Stomach (tissue), 9 donors: ENCODE results near the gene DPT. TPM values are rescaled to one million over a fixed set of nuclear protein-coding genes. Genes with fewer than 3 reads are reported as not detected.
"Not testable (repeated sequence)": the region's sequence is repeated elsewhere in the genome, so short reads cannot be mapped to it uniquely, and the experiment has no call there.

Experiments
- DNase-seq, 2 donors: peaks; one replicate each; pipeline versions ENCODE4 v3.0.0 to v3.0.0-alpha.2; 2013 to 2019
- H3K27ac ChIP-seq, 5 donors: fragments of 200-600 bp in 4 of 5; sonication (generic) in 4 of 5; one replicate each; pipeline ENCODE4 v1.5.1; 2013 to 2019; ENCODE audit warnings: mild to moderate bottlenecking in 1 of 5, moderate library complexity in 1 of 5
- H3K27me3 ChIP-seq, 3 donors: fragments of 200-600 bp; sonication (generic); one replicate each; pipeline ENCODE4 v1.5.1; 2017 to 2019; ENCODE audit warnings: mixed run types in 1 of 3
- H3K36me3 ChIP-seq, 4 donors: fragments of 200-600 bp; sonication (generic); 1 replicate in 3 of 4; 2 replicates in 1 of 4; pipeline ENCODE4 v1.5.1; 2016 to 2019
- H3K4me1 ChIP-seq, 4 donors: fragments of 200-600 bp; sonication (generic); one replicate each; pipeline ENCODE4 v1.5.1; 2016 to 2019
- H3K4me3 ChIP-seq, 4 donors: fragments of 200-600 bp; sonication (generic) in 3 of 4; one replicate each; pipeline ENCODE4 v1.5.1; 2016 to 2019; ENCODE audit warnings: mild to moderate bottlenecking in 1 of 4
- H3K9me3 ChIP-seq, 4 donors: fragments of 200-600 bp; sonication (generic); one replicate each; pipeline ENCODE4 v1.5.1; 2016 to 2019
- EP300 ChIP-seq: sonication (generic); formaldehyde crosslinking; IDR thresholded peaks from one replicate; pipeline ENCODE4 v1.6.1; 2017; ENCODE audit warnings: antibody characterized with exemption
- POLR2A ChIP-seq, 4 donors: fragments of 450-650 bp; IDR thresholded peaks; one replicate each; pipeline ENCODE4 v1.6.1; 2016; ENCODE audit warnings: antibody characterized with exemption in 4 of 4, control low read depth in 2 of 4, mild to moderate bottlenecking in 1 of 4, moderate library complexity in 1 of 4
- POLR2AphosphoS5 ChIP-seq, 3 donors: sonication (generic); formaldehyde crosslinking; IDR thresholded peaks; one replicate each; pipeline ENCODE4 v1.6.1; 2016; ENCODE audit warnings: antibody characterized with exemption in 3 of 3
- WGBS, 5 donors: extraction: QIAGEN DNeasy Blood & Tissue Kit in 3 of 5; methylation state at CpG; one replicate each; pipeline versions ENCODE4 v1.1.5 to v1.1.7; 2013 to 2018; 5-methylcytosine and 5-hydroxymethylcytosine counted together
- intact Hi-C: fragments of 100-400 bp; cut with DNase I; formaldehyde crosslinking; loops from one replicate; pipeline ENCODE4 v1.15.1; 2023; ENCODE audit warnings: low total_unique reads
- polyA plus RNA-seq, 3 donors: library from polyadenylated mRNA; stranded (reverse); fragments of 200-250 nt; gene quantifications; one replicate each; pipeline ENCODE4 v1.2.3, GENCODE V29; 2013
- total RNA-seq, 5 donors: library from RNA; depleted of rRNA; stranded (reverse); fragments of >200 nt; gene quantifications; one replicate each; pipeline versions ENCODE4 v1.1.0 to v1.2.3, GENCODE V29; 2014 to 2016
- TF ChIP-seq, protein P1 (sequence below), 7 experiments: fragments of 450-650 bp in 4 of 7; fragments of 200-600 bp in 3 of 7; sonication (generic) in 3 of 7; IDR thresholded peaks; one replicate each; pipeline ENCODE4 v1.5.1; 2016 to 2019; ENCODE audit warnings: antibody characterized with exemption in 7 of 7, control low read depth in 2 of 7, mild to moderate bottlenecking in 1 of 7
- donor health status: healthy with polysubstance abuse.
- donor health status: Bipolar disorder and iron deficiency.
- donor health status: healthy.

DPT gene
- total and polyA plus RNA-seq, 8 donors, result 20.1 to 86.7 (median 47.1) TPM

DNA sequence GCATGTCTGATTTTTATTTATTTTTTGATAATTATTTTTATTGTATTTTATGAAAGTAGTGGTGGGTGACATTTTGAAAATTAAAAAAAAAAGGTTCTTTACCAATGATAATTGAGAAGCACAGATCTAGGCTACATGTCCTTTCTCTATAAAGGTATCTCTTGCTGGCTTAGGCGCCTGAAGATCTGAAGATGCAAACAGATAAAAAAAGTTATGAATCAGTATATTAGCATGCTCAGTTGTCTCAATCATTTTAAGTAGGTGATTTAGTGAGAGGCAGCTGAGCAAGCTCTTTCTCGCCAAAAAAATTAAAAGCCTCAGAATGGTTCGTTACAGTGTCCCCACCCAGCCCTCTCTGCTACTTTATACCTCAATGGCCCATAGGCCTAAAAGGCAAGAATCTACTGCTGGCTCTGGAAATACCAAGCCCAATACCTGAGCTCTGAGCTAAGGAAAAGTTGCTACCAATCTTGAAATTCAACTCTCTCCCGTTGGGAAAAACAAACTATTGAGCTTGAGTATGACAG lies 42.2 kb upstream of the DPT start:
- Histone ChIP-seq H3K4me3 (no peak overlapping the region), H3K9me3 (no peaks in the 10 kb centered on the region), H3K36me3 (no peaks in the 10 kb centered on the region), H3K4me1 (peaks cover 0 to 52% (median 23%) of the 10 kb centered on the region in 4 donors), H3K27ac (no peak overlapping the region), H3K27me3 (no peaks in the 10 kb centered on the region)
- intact Hi-C loops, result no loop called here
- TF ChIP-seq, protein P1, sequence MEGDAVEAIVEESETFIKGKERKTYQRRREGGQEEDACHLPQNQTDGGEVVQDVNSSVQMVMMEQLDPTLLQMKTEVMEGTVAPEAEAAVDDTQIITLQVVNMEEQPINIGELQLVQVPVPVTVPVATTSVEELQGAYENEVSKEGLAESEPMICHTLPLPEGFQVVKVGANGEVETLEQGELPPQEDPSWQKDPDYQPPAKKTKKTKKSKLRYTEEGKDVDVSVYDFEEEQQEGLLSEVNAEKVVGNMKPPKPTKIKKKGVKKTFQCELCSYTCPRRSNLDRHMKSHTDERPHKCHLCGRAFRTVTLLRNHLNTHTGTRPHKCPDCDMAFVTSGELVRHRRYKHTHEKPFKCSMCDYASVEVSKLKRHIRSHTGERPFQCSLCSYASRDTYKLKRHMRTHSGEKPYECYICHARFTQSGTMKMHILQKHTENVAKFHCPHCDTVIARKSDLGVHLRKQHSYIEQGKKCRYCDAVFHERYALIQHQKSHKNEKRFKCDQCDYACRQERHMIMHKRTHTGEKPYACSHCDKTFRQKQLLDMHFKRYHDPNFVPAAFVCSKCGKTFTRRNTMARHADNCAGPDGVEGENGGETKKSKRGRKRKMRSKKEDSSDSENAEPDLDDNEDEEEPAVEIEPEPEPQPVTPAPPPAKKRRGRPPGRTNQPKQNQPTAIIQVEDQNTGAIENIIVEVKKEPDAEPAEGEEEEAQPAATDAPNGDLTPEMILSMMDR (IDR thresholded peaks at IDR 0.05), result no peak
- TF ChIP-seq POLR2A (IDR thresholded peaks at IDR 0.05) (no peak), EP300 (no peak), POLR2AphosphoS5 (IDR thresholded peaks at IDR 0.05) (no peak)
- WGBS, 5 donors, result 72 to 82% (median 81%) methylated on average over 4 of the region's 4 CpGs
- DNase-seq, result no peak

DNA sequence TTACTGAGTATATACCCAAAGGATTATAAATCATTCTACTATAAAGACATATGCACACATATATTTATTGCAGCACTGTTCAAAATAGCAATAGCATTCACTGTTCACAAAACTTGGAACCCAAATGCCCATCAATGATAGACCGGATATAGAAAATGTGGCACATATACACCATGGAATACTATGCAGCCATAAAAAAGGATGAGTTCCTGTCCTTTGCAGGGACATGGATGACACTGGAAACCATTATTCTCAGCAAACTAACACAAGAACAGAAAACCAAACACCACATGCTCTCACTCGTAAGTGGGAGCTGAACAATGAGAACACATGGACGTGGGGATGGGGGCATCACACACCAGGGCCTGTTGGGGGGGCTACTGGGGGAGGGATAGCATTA lies 40.9 kb upstream of the DPT start:
- WGBS, 5 donors, result 67 to 98% (median 89%) methylated on average over 3 of the region's 3 CpGs
- intact Hi-C loops, result not testable (repeated sequence)

DNA sequence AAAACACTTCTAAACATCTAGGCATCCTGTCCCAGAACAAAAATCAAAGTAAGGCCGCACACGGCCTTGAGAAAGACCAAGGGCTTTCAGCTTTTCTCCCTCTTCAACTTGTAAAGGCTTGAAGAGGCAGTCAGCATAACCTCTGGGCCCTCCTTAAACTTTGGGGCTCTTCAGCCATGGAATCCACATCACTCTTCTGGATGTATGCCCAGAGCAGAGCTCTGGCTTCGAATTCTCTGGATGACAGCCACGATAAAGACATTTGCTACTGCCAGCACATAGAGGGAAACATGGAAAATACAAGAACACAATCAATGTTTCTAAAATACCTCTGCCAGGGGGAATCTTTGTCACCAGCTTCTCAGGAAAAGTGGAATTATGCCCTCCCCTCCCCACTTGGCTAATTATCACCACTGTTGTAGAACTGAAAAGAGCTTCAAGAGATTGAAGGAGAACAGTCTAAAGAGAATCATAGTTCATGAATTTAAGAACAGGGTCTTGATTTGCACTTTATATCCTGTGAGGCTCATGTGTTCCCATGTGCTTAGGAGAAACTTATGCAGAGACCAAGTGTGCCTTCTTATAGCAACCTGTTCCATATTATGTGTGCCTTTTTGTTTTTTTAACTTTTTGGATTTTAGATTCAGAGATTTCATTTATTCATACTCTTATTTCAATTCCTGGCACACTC lies 39.0 kb upstream of the DPT start:
- Histone ChIP-seq H3K27me3 (no peaks in the 10 kb centered on the region), H3K4me1 (peaks cover 0 to 38% (median 15%) of the 10 kb centered on the region in 4 donors), H3K27ac (peak overlapping the region in 3 of 5 donors; percentile 19 to 46 (median 22)), H3K9me3 (no peaks in the 10 kb centered on the region), H3K36me3 (no peaks in the 10 kb centered on the region), H3K4me3 (no peak overlapping the region)
- intact Hi-C loops, result no loop called here
- peak; percentile 32 to 82 for DNase-seq
- TF ChIP-seq POLR2AphosphoS5 (IDR thresholded peaks at IDR 0.05) (peak in 1 of 3 donors; percentile 15), EP300 (no peak)
- 49 to 51% (median 51%) methylated on average over 4 of the region's 4 CpGs for WGBS, 5 donors

More for the DNA sequence above, 40.9 kb upstream of the DPT start:
- not testable (repeated sequence) for H3K36me3 ChIP-seq, H3K9me3 ChIP-seq, H3K27me3 ChIP-seq, DNase-seq, H3K4me3 ChIP-seq, H3K27ac ChIP-seq
- H3K4me1 ChIP-seq, result peaks cover 0 to 55% (median 23%) of the 10 kb centered on the region in 4 donors

DNA sequence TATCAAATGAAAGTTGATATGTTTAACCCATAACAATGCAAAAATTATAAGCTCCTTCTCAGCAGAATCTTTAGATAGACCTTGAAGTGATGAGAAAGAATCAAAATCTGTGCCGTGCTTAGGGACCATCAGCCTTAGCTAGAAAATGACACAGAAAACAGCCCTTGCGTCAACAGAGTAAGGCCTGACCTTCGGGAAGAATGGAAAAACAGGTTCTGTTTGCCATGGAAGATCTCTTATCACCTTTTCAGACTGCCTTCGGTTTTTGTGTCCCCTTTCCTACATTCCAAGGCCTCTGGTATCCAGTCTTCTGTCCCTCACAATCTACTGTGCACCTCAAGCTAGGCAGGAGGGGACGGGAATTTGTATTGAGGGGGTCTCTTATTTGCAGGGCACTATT lies 37.6 kb upstream of the DPT start:
- Histone ChIP-seq H3K4me1 (peaks cover 0 to 24% (median 7%) of the 10 kb centered on the region in 4 donors), H3K27ac (no peak overlapping the region), H3K4me3 (no peak overlapping the region), H3K36me3 (no peaks in the 10 kb centered on the region), H3K9me3 (no peaks in the 10 kb centered on the region), H3K27me3 (no peaks in the 10 kb centered on the region)
- intact Hi-C loops, result no loop called here
- peak in 1 of 2 donors; percentile 41 for DNase-seq
- whole genome bisulfite sequencing, 5 donors, result 40 to 82% (median 56%) methylated on average over 5 of the region's 5 CpGs
- TF ChIP-seq EP300 (no peak), POLR2AphosphoS5 (IDR thresholded peaks at IDR 0.05) (no peak), POLR2A (IDR thresholded peaks at IDR 0.05) (no peak)
- TF ChIP-seq, protein P1 (IDR thresholded peaks at IDR 0.05), result no peak

DNA sequence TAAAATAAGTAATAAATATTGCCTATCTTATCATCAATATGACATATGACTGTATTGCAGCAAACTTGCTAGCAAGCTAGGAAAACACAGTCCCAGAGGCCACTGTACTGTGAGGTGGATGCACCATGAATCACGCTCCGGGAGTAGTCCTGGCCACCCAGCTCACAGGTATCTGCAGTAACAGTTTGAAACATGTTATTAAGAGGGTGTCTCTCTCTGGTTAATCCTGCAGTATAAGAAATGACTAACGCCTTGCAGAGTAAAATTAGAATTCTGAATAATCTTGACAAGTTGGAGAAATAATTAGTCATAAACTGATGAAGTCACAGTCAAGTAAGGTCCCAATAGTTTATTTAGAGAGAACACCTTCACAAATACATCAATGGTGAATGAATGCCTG lies 34.0 kb upstream of the DPT start:
- H3K27me3 ChIP-seq, result no peaks in the 10 kb centered on the region
- peaks cover 0 to 10% (median 2%) of the 10 kb centered on the region in 4 donors for H3K4me1 ChIP-seq
- H3K9me3 ChIP-seq, result no peaks in the 10 kb centered on the region
- intact Hi-C loops, result no loop called here
- H3K36me3 ChIP-seq, result no peaks in the 10 kb centered on the region
- H3K4me3 ChIP-seq, result no peak overlapping the region
- no peak for DNase-seq
- TF ChIP-seq POLR2A (IDR thresholded peaks at IDR 0.05), result no peak
- TF ChIP-seq EP300, result no peak
- TF ChIP-seq, protein P1 (IDR thresholded peaks at IDR 0.05), result no peak
- no peak for TF ChIP-seq POLR2AphosphoS5 (IDR thresholded peaks at IDR 0.05)
- 66 to 93% (median 84%) methylated on average over 3 of the region's 3 CpGs for WGBS, 5 donors
- H3K27ac ChIP-seq, result no peak overlapping the region
